Subcutaneous adipose tissue (tissue), 4 donors: ENCODE measurements around the gene TUBA8. TPM values are rescaled to one million over a fixed set of nuclear protein-coding genes. Genes with fewer than 3 reads are reported as not detected.

ENCODE experiments used
- small RNA-seq: library from RNA; depleted of rRNA; stranded (forward); fragments of <200 nt; gene quantifications from one replicate; pipeline ENCODE3, GENCODE V24; 2016
- total RNA-seq, 4 donors: library from RNA; depleted of rRNA; stranded (reverse); fragments of >200 nt; gene quantifications; one replicate each; pipeline ENCODE4 v1.1.0, GENCODE V29; 2016
- TF ChIP-seq, protein P1 (sequence below): fragments of 450-650 bp; IDR thresholded peaks from one replicate; pipeline ENCODE4 v1.5.1; 2016; ENCODE audit warnings: low read depth, mild to moderate bottlenecking, control low read depth, antibody characterized with exemption, moderate library complexity

TUBA8 gene
- total RNA-seq, 4 donors from 2014 or later = 4.6 to 34.3 (median 19.3) TPM

DNA sequence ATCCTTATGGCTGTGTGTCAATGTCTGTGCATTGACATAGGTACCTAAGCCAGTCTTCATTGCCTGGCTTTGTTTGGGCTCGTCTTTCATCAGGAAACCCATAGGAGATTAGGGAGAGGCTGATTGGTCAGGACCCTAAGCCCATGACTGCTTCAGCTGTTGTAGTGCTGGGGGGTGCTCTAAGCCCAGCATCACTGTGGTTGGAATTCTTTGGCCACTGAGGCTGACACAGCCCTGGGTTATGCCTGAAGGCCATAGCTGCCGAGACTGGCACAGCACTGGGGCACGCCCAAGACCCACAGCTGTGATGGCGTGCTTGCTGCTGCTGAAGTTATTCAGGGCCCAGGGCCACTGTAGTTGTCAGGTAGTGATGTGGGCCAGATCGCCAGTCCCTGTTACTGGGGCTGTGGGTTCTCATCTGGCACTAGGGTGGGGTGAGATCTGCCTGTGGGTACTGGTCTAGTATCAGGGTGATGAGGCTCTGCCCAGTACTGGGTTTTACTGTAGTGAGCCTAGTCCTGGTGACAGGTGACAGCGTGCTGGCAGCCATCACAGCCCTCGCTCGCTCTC lies 44.3 kb downstream of the TUBA8 start:
- TF ChIP-seq, protein P1, sequence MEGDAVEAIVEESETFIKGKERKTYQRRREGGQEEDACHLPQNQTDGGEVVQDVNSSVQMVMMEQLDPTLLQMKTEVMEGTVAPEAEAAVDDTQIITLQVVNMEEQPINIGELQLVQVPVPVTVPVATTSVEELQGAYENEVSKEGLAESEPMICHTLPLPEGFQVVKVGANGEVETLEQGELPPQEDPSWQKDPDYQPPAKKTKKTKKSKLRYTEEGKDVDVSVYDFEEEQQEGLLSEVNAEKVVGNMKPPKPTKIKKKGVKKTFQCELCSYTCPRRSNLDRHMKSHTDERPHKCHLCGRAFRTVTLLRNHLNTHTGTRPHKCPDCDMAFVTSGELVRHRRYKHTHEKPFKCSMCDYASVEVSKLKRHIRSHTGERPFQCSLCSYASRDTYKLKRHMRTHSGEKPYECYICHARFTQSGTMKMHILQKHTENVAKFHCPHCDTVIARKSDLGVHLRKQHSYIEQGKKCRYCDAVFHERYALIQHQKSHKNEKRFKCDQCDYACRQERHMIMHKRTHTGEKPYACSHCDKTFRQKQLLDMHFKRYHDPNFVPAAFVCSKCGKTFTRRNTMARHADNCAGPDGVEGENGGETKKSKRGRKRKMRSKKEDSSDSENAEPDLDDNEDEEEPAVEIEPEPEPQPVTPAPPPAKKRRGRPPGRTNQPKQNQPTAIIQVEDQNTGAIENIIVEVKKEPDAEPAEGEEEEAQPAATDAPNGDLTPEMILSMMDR = no peak

DNA sequence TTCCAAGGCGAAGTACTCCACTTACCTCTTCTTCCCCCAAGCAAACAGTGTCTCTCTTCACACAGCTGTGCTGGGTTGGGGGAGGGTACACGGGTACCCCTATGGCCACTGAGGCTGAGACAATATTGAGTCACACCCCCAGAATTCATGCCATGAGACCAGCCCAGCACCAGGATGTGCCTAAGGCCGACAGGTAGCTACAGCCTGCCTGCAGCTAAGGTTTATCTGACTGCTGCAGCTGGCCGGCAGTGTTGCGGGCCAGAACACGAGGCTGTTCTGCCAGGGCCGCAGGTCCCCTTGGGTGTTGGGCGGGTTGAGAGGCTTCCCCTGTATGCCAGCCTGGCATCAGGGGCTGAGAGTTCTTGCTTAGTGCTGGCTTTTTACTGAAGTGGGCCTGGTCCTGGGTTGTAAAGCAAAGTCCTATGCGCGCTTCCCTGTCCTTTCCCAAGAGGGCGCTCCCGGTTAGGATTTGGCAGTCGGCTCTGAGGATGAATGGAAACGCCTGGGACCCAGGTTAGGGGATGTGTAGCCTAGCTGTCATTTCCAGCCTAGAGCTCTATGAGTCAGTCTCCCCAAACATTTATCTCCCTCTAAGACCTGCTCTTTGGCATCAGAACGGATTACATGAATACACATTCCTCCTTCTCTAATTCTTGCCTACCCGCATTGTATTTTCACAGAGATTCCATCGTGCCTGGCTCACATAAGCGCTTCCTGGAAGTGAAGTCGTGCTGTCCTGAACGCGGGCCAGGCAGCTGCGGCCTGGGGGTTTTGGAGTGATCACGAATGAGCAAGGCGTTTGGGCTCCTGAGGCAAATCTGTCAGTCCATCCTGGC lies 46.5 kb downstream of the TUBA8 start:
- TF ChIP-seq, protein P1 = no peak

DNA sequence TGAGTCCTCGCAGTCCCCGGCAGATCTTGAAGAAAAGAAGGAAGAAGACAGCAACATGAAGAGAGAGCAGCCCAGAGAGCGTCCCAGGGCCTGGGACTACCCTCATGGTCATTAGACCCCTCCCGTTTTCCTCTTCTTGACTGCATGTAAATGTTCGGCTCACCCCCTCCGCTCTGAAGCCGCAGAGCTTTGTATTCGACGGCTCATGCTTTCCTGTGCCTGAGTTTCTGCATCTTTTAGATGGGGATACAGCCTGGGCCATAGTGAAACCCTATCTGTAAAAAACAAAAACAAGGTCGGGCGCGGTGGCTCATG lies 47.1 kb downstream of the TUBA8 start:
- TF ChIP-seq, protein P1 = no peak

Small RNA genes lying within 50 kb of the gene (small RNA-seq; reads per million reads assigned to genes)
- not detected for gene AC016027.5

Other genes with a start within 250 kb of the TUBA8 start
- 10 to 100 TPM; 15.8 to 45.4 (median 31.6) TPM for gene MICAL3, start 86.2 kb upstream of the TUBA8 start, total RNA-seq
- 10 to 100 TPM; 17.5 to 29.0 (median 23.8) TPM for gene PEX26, start 32.8 kb upstream of the TUBA8 start, total RNA-seq
- 10 to 100 TPM; 14.3 to 40.1 (median 36.7) TPM for gene USP18, start 39.4 kb downstream of the TUBA8 start, total RNA-seq